Endothelial cell of umbilical vein (primary cell): ENCODE data around the gene ACP5.

Experiments used
- FOS ChIP-seq: IDR thresholded peaks from 2 replicates; pipeline ENCODE4 v1.6.1; 2011; ENCODE audit warnings: mild to moderate bottlenecking, low read length, moderate library complexity, borderline replicate concordance; ENCODE audit not compliant: insufficient read depth
- POLR2A ChIP-seq: IDR thresholded peaks from 2 replicates; pipeline ENCODE4 v1.6.1; 2012; ENCODE audit warnings: low read depth, mild to moderate bottlenecking, control low read depth, low read length

- TF ChIP-seq POLR2A (no peak), FOS (no peak)
These were observed 36.8 kb downstream of the ACP5 start for GRCh38 chr19:11540645-11541044.
